Suprapubic skin (tissue), 4 donors: ENCODE measurements around the gene ATP9B. TPM values are rescaled to one million over a fixed set of nuclear protein-coding genes. Genes with fewer than 3 reads are reported as not detected.

ENCODE experiments used
- DNase-seq, 2 donors: peaks; one replicate each; pipeline ENCODE4 v3.0.0-alpha.2; 2019; ENCODE audit warnings: low spot score in 2 of 2
- H3K27ac ChIP-seq: fragments of 200-600 bp; sonication (generic); one replicate; pipeline ENCODE4 v1.5.1; 2019
- H3K27me3 ChIP-seq: fragments of 200-600 bp; sonication (generic); one replicate; pipeline ENCODE4 v1.5.1; 2019
- H3K36me3 ChIP-seq: fragments of 200-600 bp; sonication (generic); one replicate; pipeline ENCODE4 v1.5.1; 2019
- H3K4me1 ChIP-seq: fragments of 200-600 bp; sonication (generic); one replicate; pipeline ENCODE4 v1.5.1; 2019
- H3K4me3 ChIP-seq: fragments of 200-600 bp; sonication (generic); one replicate; pipeline ENCODE4 v1.5.1; 2019; ENCODE audit warnings: mild to moderate bottlenecking
- H3K9me3 ChIP-seq: fragments of 200-600 bp; sonication (generic); one replicate; pipeline ENCODE4 v1.5.1; 2019
- EP300 ChIP-seq: sonication (generic); formaldehyde crosslinking; IDR thresholded peaks from one replicate; pipeline ENCODE4 v1.6.1; 2017; ENCODE audit warnings: antibody characterized with exemption
- POLR2A ChIP-seq, 2 donors: fragments of 450-650 bp; IDR thresholded peaks; one replicate each; pipeline ENCODE4 v1.6.1; 2017; ENCODE audit warnings: antibody characterized with exemption in 2 of 2, mild to moderate bottlenecking in 2 of 2, moderate library complexity in 2 of 2
- POLR2AphosphoS5 ChIP-seq, 3 donors: sonication (generic); formaldehyde crosslinking; IDR thresholded peaks; one replicate each; pipeline ENCODE4 v1.6.1; 2017; ENCODE audit warnings: antibody characterized with exemption in 3 of 3
- WGBS: methylation state at CpG from one replicate; pipeline ENCODE4 v1.1.5; 2018; 5-methylcytosine and 5-hydroxymethylcytosine counted together
- total RNA-seq, 4 donors: library from RNA; depleted of rRNA; stranded (reverse); fragments of >200 nt; gene quantifications; one replicate each; pipeline ENCODE4 v1.1.0, GENCODE V29; 2016
- TF ChIP-seq, protein P1 (sequence below), 2 donors: fragments of 200-600 bp in 1 of 2; fragments of 450-650 bp in 1 of 2; sonication (generic) in 1 of 2; IDR thresholded peaks; one replicate each; pipeline ENCODE4 v1.5.1; 2016 to 2019; ENCODE audit warnings: antibody characterized with exemption in 2 of 2, mild to moderate bottlenecking in 1 of 2, moderate library complexity in 1 of 2

ATP9B gene
- total RNA-seq, 4 donors from 2014 or later, result 30.2 to 109 (median 37.4) TPM

DNA sequence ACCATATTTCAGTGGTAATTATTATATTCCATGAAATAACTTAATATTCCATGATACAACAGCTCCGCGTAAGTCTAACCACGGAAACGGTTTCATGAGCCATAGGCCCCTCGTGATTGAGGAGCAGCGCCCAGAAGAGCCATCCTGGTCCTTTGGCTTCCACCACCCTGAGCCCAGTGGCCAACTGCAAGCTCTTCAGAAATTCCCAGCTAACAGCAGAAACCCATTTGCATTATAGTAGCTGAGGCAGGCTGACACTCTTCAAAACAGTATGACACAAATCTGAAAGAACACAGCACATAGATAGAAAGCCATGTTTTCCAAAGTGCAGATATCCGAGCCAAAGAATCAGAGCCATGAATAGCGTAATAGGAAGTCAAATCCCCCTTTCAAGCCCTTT is 205.6 kb downstream of the ATP9B start:
- H3K9me3 ChIP-seq, result no peaks in the 10 kb centered on the region
- DNase-seq, result no peak
- no peak overlapping the region for H3K4me3 ChIP-seq
- H3K27me3 ChIP-seq, result no peaks in the 10 kb centered on the region
- no peaks in the 10 kb centered on the region for H3K4me1 ChIP-seq
- peaks cover 18% of the 10 kb centered on the region for H3K36me3 ChIP-seq
- H3K27ac ChIP-seq, result no peak overlapping the region
- TF ChIP-seq POLR2AphosphoS5 (IDR thresholded peaks at IDR 0.05), result no peak
- TF ChIP-seq, protein P1, sequence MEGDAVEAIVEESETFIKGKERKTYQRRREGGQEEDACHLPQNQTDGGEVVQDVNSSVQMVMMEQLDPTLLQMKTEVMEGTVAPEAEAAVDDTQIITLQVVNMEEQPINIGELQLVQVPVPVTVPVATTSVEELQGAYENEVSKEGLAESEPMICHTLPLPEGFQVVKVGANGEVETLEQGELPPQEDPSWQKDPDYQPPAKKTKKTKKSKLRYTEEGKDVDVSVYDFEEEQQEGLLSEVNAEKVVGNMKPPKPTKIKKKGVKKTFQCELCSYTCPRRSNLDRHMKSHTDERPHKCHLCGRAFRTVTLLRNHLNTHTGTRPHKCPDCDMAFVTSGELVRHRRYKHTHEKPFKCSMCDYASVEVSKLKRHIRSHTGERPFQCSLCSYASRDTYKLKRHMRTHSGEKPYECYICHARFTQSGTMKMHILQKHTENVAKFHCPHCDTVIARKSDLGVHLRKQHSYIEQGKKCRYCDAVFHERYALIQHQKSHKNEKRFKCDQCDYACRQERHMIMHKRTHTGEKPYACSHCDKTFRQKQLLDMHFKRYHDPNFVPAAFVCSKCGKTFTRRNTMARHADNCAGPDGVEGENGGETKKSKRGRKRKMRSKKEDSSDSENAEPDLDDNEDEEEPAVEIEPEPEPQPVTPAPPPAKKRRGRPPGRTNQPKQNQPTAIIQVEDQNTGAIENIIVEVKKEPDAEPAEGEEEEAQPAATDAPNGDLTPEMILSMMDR (IDR thresholded peaks at IDR 0.05), result no peak
- no peak for TF ChIP-seq POLR2A (IDR thresholded peaks at IDR 0.05)
- TF ChIP-seq EP300, result no peak
- 94% methylated on average over 8 of the region's 8 CpGs for whole genome bisulfite sequencing

DNA sequence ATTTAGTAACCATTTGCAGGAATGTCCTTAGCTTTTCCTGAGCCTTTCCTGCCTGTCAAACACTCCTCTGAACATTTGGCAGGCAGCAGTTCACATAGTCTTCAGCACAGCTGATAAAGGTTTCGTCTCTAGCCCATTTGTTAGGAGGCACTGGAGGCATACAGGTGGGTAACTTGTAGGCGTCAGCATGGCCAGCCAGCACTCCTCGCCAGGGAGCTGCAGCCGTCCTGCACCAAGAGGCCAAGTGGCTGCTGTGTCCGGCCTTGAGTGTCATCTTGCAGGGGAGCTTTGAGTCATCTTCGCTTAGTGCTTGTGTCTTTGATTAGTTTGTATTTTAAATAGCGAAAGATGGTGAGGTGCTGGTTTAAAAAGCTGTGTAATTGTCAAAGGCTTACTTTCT is 206.3 kb downstream of the ATP9B start:
- Histone ChIP-seq H3K9me3 (no peaks in the 10 kb centered on the region), H3K4me3 (no peak overlapping the region), H3K4me1 (no peaks in the 10 kb centered on the region), H3K36me3 (peaks cover 17% of the 10 kb centered on the region), H3K27ac (no peak overlapping the region), H3K27me3 (no peaks in the 10 kb centered on the region)
- WGBS, result 95% methylated on average over 7 of the region's 7 CpGs
- TF ChIP-seq, protein P1 (IDR thresholded peaks at IDR 0.05), result no peak
- TF ChIP-seq POLR2AphosphoS5 (IDR thresholded peaks at IDR 0.05), result no peak
- TF ChIP-seq EP300, result no peak
- TF ChIP-seq POLR2A (IDR thresholded peaks at IDR 0.05), result no peak
- no peak for DNase-seq

DNA sequence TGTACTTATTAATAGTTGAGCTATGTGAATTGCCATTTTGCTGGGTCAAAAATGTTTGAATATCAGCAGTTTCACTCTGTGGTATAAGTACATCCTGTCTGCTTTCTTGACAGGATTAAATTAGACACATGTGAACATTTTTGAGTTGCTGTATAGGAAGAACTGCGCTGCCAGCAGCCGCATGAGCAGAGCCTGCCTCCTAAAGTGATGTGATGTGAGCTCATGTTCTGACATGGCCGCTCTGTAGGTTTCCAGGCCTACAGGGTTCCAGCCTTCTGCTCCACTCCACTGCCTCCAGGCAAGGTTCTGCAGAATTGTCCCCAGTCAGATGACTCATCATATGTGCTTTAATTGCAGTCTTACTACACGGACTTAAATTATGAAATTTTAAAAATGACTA is 206.8 kb downstream of the ATP9B start:
- Histone ChIP-seq H3K36me3 (peaks cover 17% of the 10 kb centered on the region), H3K9me3 (no peaks in the 10 kb centered on the region), H3K4me3 (no peak overlapping the region), H3K27me3 (no peaks in the 10 kb centered on the region), H3K27ac (no peak overlapping the region), H3K4me1 (no peaks in the 10 kb centered on the region)
- DNase-seq, result no peak
- TF ChIP-seq POLR2A (IDR thresholded peaks at IDR 0.05) (no peak), EP300 (no peak), POLR2AphosphoS5 (IDR thresholded peaks at IDR 0.05) (no peak)
- TF ChIP-seq, protein P1 (IDR thresholded peaks at IDR 0.05), result no peak
- 79% methylated on average over 4 of the region's 4 CpGs for WGBS

DNA sequence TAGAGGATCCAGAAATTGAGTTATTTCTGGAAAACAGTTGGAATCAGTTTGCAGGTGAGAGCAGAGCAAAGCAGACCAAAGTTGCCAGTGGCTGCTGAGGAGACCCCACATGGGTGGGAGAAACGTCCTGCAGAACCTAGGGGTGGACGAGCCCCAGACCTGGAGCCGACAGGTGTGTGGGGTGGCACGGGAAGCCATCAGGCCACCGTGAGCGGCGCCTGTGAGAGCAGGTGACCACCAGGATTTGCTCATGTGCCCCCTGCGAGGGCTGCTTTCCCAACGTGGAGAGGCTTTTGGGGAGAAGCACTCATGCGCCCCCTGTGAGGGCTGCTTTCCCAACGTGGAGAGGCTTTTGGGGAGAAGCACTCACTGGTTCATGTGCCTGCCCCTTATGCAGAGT is 209.7 kb downstream of the ATP9B start:
- no peak overlapping the region for H3K27ac ChIP-seq
- H3K4me1 ChIP-seq, result no peaks in the 10 kb centered on the region
- 92% methylated on average over 7 of the region's 11 CpGs for WGBS
- H3K4me3 ChIP-seq, result no peak overlapping the region
- no peaks in the 10 kb centered on the region for H3K9me3 ChIP-seq
- TF ChIP-seq, protein P1 (IDR thresholded peaks at IDR 0.05), result no peak
- TF ChIP-seq POLR2AphosphoS5 (IDR thresholded peaks at IDR 0.05) (no peak), EP300 (no peak), POLR2A (IDR thresholded peaks at IDR 0.05) (no peak)
- no peaks in the 10 kb centered on the region for H3K27me3 ChIP-seq
- H3K36me3 ChIP-seq, result peaks cover 10% of the 10 kb centered on the region
- DNase-seq, result no peak

DNA sequence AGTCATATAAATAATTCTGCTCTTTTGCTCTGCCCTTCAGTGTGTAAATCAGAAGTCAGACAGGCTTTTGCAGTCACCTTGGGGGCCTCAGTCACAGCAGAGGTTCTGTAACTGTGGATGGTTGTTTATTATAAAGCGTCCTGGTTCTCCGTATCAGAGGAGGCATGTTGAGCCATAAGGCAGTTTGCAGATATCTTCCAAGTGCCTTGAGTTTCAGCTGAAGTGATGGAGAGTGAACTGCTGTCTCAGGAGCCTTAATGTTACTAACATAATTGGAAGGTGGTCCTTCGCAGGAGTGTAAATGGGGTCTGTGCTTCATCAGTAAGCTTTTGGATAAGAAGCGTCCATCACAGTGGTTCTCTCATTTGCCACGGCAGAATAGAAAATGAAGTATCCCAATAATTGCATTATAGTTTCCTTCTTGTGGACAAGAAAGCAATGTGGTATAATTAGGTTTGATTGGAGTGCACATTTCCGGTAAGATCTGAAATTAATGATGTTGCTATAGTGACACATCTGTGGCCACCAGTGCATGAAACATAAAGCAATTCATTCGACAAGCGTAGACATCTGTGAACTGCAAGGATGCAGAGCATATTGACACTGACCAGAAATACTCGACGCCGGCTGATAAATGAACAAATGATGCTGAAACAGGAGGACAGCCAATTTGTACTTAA is 214.1 kb downstream of the ATP9B start:
- DNase-seq, result no peak
- TF ChIP-seq, protein P1 (IDR thresholded peaks at IDR 0.05), result no peak
- TF ChIP-seq POLR2AphosphoS5 (IDR thresholded peaks at IDR 0.05), result no peak
- no peak for TF ChIP-seq EP300
- TF ChIP-seq POLR2A (IDR thresholded peaks at IDR 0.05), result no peak

More for the DNA sequence above, 214.1 kb downstream of the ATP9B start:
- H3K36me3 ChIP-seq, result peaks cover 10% of the 10 kb centered on the region
- no peaks in the 10 kb centered on the region for H3K27me3 ChIP-seq
- no peak overlapping the region for H3K27ac ChIP-seq
- H3K9me3 ChIP-seq, result no peaks in the 10 kb centered on the region
- 87% methylated on average over 11 of the region's 11 CpGs for WGBS
- H3K4me3 ChIP-seq, result no peak overlapping the region
- H3K4me1 ChIP-seq, result no peaks in the 10 kb centered on the region
